Endothelial cell of umbilical vein (primary cell): ENCODE results near the gene MDFIC.

ENCODE experiments used
- CTCF ChIP-seq, 2 donors: IDR thresholded peaks; 1 replicate in 1 of 2; 2 replicates in 1 of 2; pipeline ENCODE4 v1.5.1; 2011; ENCODE audit warnings: low read length in 2 of 2, mild to moderate bottlenecking in 2 of 2, moderate library complexity in 2 of 2, control low read depth in 1 of 2, inconsistent platforms in 1 of 2, low read depth in 1 of 2; ENCODE audit not compliant: insufficient read depth in 1 of 2; ENCODE audit errors: extremely low read depth in 1 of 2
- EZH2 ChIP-seq: IDR thresholded peaks from 2 replicates; pipeline ENCODE4 v1.6.1; 2012; ENCODE audit warnings: borderline replicate concordance, low read depth, mild to moderate bottlenecking, moderate library complexity, low read length, inconsistent platforms; ENCODE audit not compliant: severe bottlenecking
- FOS ChIP-seq: IDR thresholded peaks from 2 replicates; pipeline ENCODE4 v1.6.1; 2011; ENCODE audit warnings: mild to moderate bottlenecking, low read length, moderate library complexity, borderline replicate concordance; ENCODE audit not compliant: insufficient read depth
- GATA2 ChIP-seq: IDR thresholded peaks from 2 replicates; pipeline ENCODE4 v1.7.0; 2011; ENCODE audit warnings: low read depth, mild to moderate bottlenecking, moderate library complexity, mixed read lengths, low read length; ENCODE audit not compliant: insufficient read length, insufficient read depth
- MYC ChIP-seq: IDR thresholded peaks from one replicate; pipeline ENCODE4 v1.6.1; 2011; ENCODE audit warnings: mild to moderate bottlenecking, low read depth, low read length
- POLR2A ChIP-seq: IDR thresholded peaks from 2 replicates; pipeline ENCODE4 v1.6.1; 2012; ENCODE audit warnings: low read depth, mild to moderate bottlenecking, control low read depth, low read length
- POLR2AphosphoS5 ChIP-seq: IDR thresholded peaks from 2 replicates; pipeline ENCODE4 v1.6.1; 2012; ENCODE audit warnings: low read depth, mild to moderate bottlenecking, control low read depth, low read length, moderate library complexity; ENCODE audit not compliant: insufficient read depth
- TF ChIP-seq, protein P1 (sequence below): IDR thresholded peaks from 2 replicates; pipeline ENCODE4 v1.6.1; 2011; ENCODE audit not compliant: insufficient read depth, insufficient read length

GRCh38 chr7:115043605-115044004 is 121.7 kb downstream of the MDFIC start:
- TF ChIP-seq CTCF (IDR thresholded peaks at IDR 0.05; ENCODE audit: extremely low read depth in 1 of 2, insufficient read depth in 1 of 2, low read depth in 1 of 2, low read length in 2 of 2) (no peak), EZH2 (no peak), FOS (no peak), POLR2AphosphoS5 (no peak), GATA2 (no peak), POLR2A (no peak), MYC (no peak)
- TF ChIP-seq, protein P1, sequence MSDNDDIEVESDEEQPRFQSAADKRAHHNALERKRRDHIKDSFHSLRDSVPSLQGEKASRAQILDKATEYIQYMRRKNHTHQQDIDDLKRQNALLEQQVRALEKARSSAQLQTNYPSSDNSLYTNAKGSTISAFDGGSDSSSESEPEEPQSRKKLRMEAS: no peak
